H1 (cell line): ENCODE data around the gene MSI2. TPM values are rescaled to one million over a fixed set of nuclear protein-coding genes. Genes with fewer than 3 reads are reported as not detected.

Source experiments
- ASH2L ChIP-seq: fragments of 200-600, 300-600 bp; sonication (generic); IDR thresholded peaks from one replicate; pipeline ENCODE4 v1.7.1; 2017; ENCODE audit warnings: low read length
- EP300 ChIP-seq, 2 experiments: IDR thresholded peaks; 1 replicate in 1 of 2; 2 replicates in 1 of 2; pipeline ENCODE4 v1.6.1; 2011 to 2012; ENCODE audit warnings: low read depth in 2 of 2, low read length in 2 of 2, mild to moderate bottlenecking in 2 of 2, borderline replicate concordance in 1 of 2, inconsistent platforms in 1 of 2, moderate library complexity in 1 of 2
- FOSL1 ChIP-seq: IDR thresholded peaks from 2 replicates; pipeline ENCODE4 v1.6.1; 2011; ENCODE audit warnings: mild to moderate bottlenecking, low read depth, low read length, moderate library complexity; ENCODE audit not compliant: insufficient read depth
- HDAC2 ChIP-seq, 2 experiments: fragments of 300-600 bp in 1 of 2; sonication (generic) in 1 of 2; IDR thresholded peaks; 2 replicates each; pipeline ENCODE4 v1.6.1; 2011 to 2012; ENCODE audit warnings: low read depth in 2 of 2, low read length in 2 of 2, mild to moderate bottlenecking in 2 of 2, moderate library complexity in 2 of 2, borderline replicate concordance in 1 of 2, inconsistent platforms in 1 of 2
- SIX5 ChIP-seq: IDR thresholded peaks from 2 replicates; pipeline ENCODE4 v1.6.1; 2011; ENCODE audit warnings: mild to moderate bottlenecking, low read depth, low read length
- SUZ12 ChIP-seq: fragments of 200-600 bp; sonication (generic); IDR thresholded peaks from 2 replicates; pipeline ENCODE4 v1.6.1; 2012; ENCODE audit warnings: mild to moderate bottlenecking, inconsistent platforms, low read length, moderate library complexity, mixed read lengths
- TEAD4 ChIP-seq: IDR thresholded peaks from 2 replicates; pipeline ENCODE4 v1.6.1; 2012; ENCODE audit warnings: low read depth, low read length, inconsistent platforms, mixed read lengths
- polyA plus RNA-seq, 7 experiments: library from polyadenylated mRNA; depleted of rRNA in 3 of 7; stranded (reverse) in 5 of 7; unstranded in 2 of 7; fragments of >200 nt in 5 of 7; fragments of 200-250 nt in 2 of 7; gene quantifications; 1 replicate in 5 of 7; 2 replicates in 1 of 7; 4 replicates in 1 of 7; pipeline versions ENCODE4 v1.2.1 to v1.2.3, GENCODE V29; 2011 to 2013; ENCODE audit warnings: missing spikeins in 2 of 7, mixed read lengths in 2 of 7
- total RNA-seq: library from RNA; stranded (reverse); fragmentation: NEBNext Ultra II Directional; extraction: Animal tissue kit (Norgen Biotek cat#: 25700); gene quantifications from 2 replicates; pipeline ENCODE4 v1.2.1, GENCODE V29; 2021

MSI2 gene
- total and polyA plus RNA-seq, 2 of the 8 experiments (the other 6 are each of a cell fraction or from before 2014, with no cell fraction given), result 36.7 to 80.6 TPM

DNA sequence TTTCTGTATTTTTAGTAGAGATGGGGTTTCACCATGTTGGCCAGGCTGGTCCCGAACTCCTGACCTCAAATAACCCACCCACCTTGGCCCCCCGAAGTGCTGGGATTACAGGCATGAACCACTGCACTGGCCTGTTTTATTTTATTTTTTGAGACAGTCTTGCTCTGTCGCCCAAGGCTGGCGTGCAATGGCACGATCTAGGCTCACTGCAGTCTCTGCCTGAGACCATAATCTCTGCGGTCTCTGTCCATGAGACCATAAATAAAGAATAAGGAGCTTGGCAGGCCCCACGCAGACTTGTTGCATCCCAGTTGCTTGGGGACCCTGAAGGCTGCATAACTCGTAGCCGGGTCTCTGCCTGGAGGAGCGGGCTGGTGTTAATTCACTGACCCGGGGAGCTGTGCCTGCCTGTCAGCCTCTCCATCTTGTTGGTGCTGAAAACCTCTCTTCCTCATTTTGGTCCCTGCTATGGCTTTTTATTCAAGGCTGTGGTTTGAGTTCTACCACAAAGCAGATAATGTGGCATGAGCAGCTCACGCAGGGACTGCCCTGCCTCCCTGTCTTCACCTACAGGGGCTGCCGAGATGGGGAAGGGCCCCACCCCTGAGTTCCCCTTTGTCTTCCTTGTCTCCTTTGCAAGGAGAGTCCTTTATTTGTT, 82.1 kb downstream of the MSI2 start (continued):
- TF ChIP-seq SIX5 (no peak), FOSL1 (no peak), EP300 (IDR thresholded peaks at IDR 0.05; ENCODE audit: borderline replicate concordance in 1 of 2, low read depth in 2 of 2, low read length in 2 of 2) (no peak), SUZ12 (no peak), ASH2L (no peak), TEAD4 (no peak), HDAC2 (IDR thresholded peaks at IDR 0.05; ENCODE audit: borderline replicate concordance in 1 of 2, low read depth in 2 of 2, low read length in 2 of 2) (no peak)
- TF ChIP-seq, all 59 proteins: peak for 0
